Measurements from ENCODE around the gene GPR89A. TPM values are rescaled to one million over a fixed set of nuclear protein-coding genes. Genes with fewer than 3 reads are reported as not detected.

GPR89A gene
- total and polyA plus RNA-seq, 2 of the 8 experiments (the other 6 are each of a cell fraction or from before 2014, with no cell fraction given) = 26.8 to 46.6 TPM

DNA sequence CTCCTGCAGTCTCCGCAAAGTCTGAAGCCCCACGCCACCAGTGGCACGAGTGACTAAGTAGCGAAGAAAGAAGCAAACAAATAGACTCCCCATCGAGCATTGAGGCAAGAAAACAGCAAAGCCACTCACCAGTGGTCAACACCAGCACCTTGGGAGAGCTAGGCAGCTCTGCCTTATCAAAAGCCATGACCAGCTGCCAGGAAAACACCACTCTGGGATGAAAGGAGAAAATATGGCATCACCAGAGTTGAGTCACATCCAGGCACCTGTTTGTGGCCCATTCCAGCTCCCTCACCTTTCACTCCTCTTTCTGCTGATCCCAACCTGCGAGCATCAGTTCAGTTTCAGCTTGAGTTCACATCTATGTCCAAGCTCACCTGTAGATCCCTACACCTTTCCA is 82.1 kb downstream of the GPR89A start:
- H3K27me3 ChIP-seq (replicated peaks in 1 of 4; ENCODE audit: control insufficient read depth in 3 of 4, extremely low read depth in 1 of 4, insufficient read depth in 3 of 4, low read length in 3 of 4) = no peaks in the 10 kb centered on the region
- H4K20me1 ChIP-seq (replicated peaks in 1 of 2; ENCODE audit: control insufficient read depth in 1 of 2, insufficient read depth in 2 of 2, low read length in 2 of 2) = no peaks in the 10 kb centered on the region
- H2BK15ac ChIP-seq (ENCODE audit: low read length) = no peak overlapping the region
- H3K36me3 ChIP-seq (ENCODE audit: control insufficient read depth in 2 of 4, insufficient read depth in 4 of 4, low read length in 3 of 4) = no peaks in the 10 kb centered on the region
- TF ChIP-seq RBBP5 (IDR thresholded peaks at IDR 0.05; ENCODE audit: borderline replicate concordance, low read depth, low read length) = no peak
- TF ChIP-seq POU5F1 (IDR thresholded peaks at IDR 0.05; ENCODE audit: low read depth, low read length) = no peak
- CTCF ChIA-PET (ENCODE audit: partially characterized antibody) = interaction anchor here (1.3 to 1.4 kb wide), 2 partner anchors 9 to 32 kb away, joined by 4 read pairs; no protein-coding TSS in a partner anchor
- peaks cover 0 to 3% (median under 1%) of the 10 kb centered on the region in 4 experiments; a peak in 2 of 7 replicates for H3K4me1 ChIP-seq (replicated peaks in 1 of 4; ENCODE audit: control insufficient read depth in 3 of 4, insufficient read depth in 4 of 4, low read length in 3 of 4)
- H2AK5ac ChIP-seq (ENCODE audit: low read depth, low read length) = no peak overlapping the region
- no peak overlapping the region for H4K5ac ChIP-seq (ENCODE audit: insufficient read length, low read depth, low read length)
- H4K8ac ChIP-seq (ENCODE audit: extremely low read depth, insufficient read depth, low read length) = no peak overlapping the region
- no peak overlapping the region for H2AFZ ChIP-seq (ENCODE audit: low read length)
- no peak overlapping the region for H3K4me3 ChIP-seq (ENCODE audit: extremely low read depth in 1 of 4, insufficient read depth in 2 of 4, low read depth in 3 of 4, low read length in 4 of 4)
- no peak overlapping the region for H3K14ac ChIP-seq (ENCODE audit: insufficient read length)
- H3K79me1 ChIP-seq (ENCODE audit: low read depth, low read length) = no peaks in the 10 kb centered on the region
- no peak overlapping the region for H3K56ac ChIP-seq (replicated peaks; ENCODE audit: insufficient read length, low read depth, low read length)
- H3K9me3 ChIP-seq (ENCODE audit: insufficient read depth in 2 of 2, low read depth in 1 of 2, low read length in 1 of 2) = no peaks in the 10 kb centered on the region
- H3K9ac ChIP-seq (replicated peaks in 1 of 4; ENCODE audit: extremely low read depth in 1 of 4, low read depth in 3 of 4, low read length in 3 of 4) = no peak overlapping the region
- H2BK20ac ChIP-seq (ENCODE audit: low read length) = no peak overlapping the region
- H2BK120ac ChIP-seq (replicated peaks; ENCODE audit: low read depth, low read length) = no peak overlapping the region
- 81% methylated on average over 6 of the region's 6 CpGs; no CpG with 5 or more reads in 1 of the 2 experiments for WGBS, 2 experiments (ENCODE audit: extremely low coverage in 1 of 2, insufficient coverage in 1 of 2, insufficient read length in 1 of 2, insufficient replicate concordance in 2 of 2, low coverage in 1 of 2, low lambda C conversion rate in 2 of 2, missing lambda C conversion rate in 1 of 2)
- no peak overlapping the region for H3K23ac ChIP-seq (ENCODE audit: insufficient read length)
- POLR2A ChIA-PET (ENCODE audit: partially characterized antibody) = interaction anchor here (1.4 to 1.8 kb wide), 2 partner anchors 13 to 16 kb away, joined by 4 read pairs; no protein-coding TSS in a partner anchor
- H2BK12ac ChIP-seq (ENCODE audit: low read depth, low read length) = no peak overlapping the region
- H4K91ac ChIP-seq (replicated peaks; ENCODE audit: insufficient read length, low read length) = no peak overlapping the region
- FAIRE-seq (no peak), DNase-seq (ENCODE audit: low read depth in 1 of 2, low spot score in 2 of 2) (no peak)
- no peak overlapping the region for H3K27ac ChIP-seq (ENCODE audit: low read depth, low read length)
- H2BK5ac ChIP-seq (ENCODE audit: low read depth, low read length) = no peak overlapping the region
- no peaks in the 10 kb centered on the region for H3K23me2 ChIP-seq (ENCODE audit: low read depth, low read length)
- H3K79me2 ChIP-seq (ENCODE audit: control insufficient read depth in 1 of 2, insufficient read depth in 2 of 2, low read length in 2 of 2) = no peaks in the 10 kb centered on the region
- no peak overlapping the region for H3K4me2 ChIP-seq (ENCODE audit: insufficient read depth in 1 of 2, low read depth in 2 of 2, low read length in 2 of 2)
- no peak overlapping the region for H3K4ac ChIP-seq (replicated peaks; ENCODE audit: insufficient read length, low read depth, low read length)
- H3K18ac ChIP-seq (ENCODE audit: extremely low read depth, low read length) = no peak overlapping the region

Measured in H1 (cell line).